Duodenal mucosa (tissue), 2 donors: ENCODE data around the gene FCRLA.
"Not testable (repeated sequence)": the region's sequence is repeated elsewhere in the genome, so short reads cannot be mapped to it uniquely, and the experiment has no call there.

Experiments
- H3K27ac ChIP-seq: one replicate; pipeline ENCODE4 v1.7.0; 2013; ENCODE audit warnings: low read depth, low read length
- H3K27me3 ChIP-seq, 2 donors: one replicate each; pipeline ENCODE4 v1.7.0; 2013; ENCODE audit warnings: low read length in 2 of 2, control low read depth in 1 of 2; ENCODE audit not compliant: insufficient read depth in 2 of 2, control insufficient read depth in 1 of 2
- H3K36me3 ChIP-seq, 2 donors: one replicate each; pipeline ENCODE4 v1.7.0; 2013; ENCODE audit warnings: low read length in 2 of 2, control low read depth in 1 of 2; ENCODE audit not compliant: insufficient read depth in 2 of 2, control insufficient read depth in 1 of 2
- H3K4me1 ChIP-seq, 2 donors: one replicate each; pipeline ENCODE4 v1.7.0; 2013; ENCODE audit warnings: low read length in 2 of 2, control low read depth in 1 of 2; ENCODE audit not compliant: insufficient read depth in 2 of 2, control insufficient read depth in 1 of 2
- H3K4me3 ChIP-seq, 2 donors: one replicate each; pipeline ENCODE4 v1.7.0; 2013; ENCODE audit warnings: low read length in 2 of 2, low read depth in 1 of 2
- H3K9ac ChIP-seq, 2 donors: one replicate each; pipeline ENCODE4 v1.7.0; 2013; ENCODE audit warnings: low read length in 2 of 2, low read depth in 1 of 2
- H3K9me3 ChIP-seq, 2 donors: one replicate each; pipeline ENCODE4 v1.7.0; 2013; ENCODE audit warnings: low read length in 2 of 2, control low read depth in 1 of 2; ENCODE audit not compliant: control insufficient read depth in 1 of 2

The FCRLA gene, protein sequence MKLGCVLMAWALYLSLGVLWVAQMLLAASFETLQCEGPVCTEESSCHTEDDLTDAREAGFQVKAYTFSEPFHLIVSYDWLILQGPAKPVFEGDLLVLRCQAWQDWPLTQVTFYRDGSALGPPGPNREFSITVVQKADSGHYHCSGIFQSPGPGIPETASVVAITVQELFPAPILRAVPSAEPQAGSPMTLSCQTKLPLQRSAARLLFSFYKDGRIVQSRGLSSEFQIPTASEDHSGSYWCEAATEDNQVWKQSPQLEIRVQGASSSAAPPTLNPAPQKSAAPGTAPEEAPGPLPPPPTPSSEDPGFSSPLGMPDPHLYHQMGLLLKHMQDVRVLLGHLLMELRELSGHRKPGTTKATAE

DNA sequence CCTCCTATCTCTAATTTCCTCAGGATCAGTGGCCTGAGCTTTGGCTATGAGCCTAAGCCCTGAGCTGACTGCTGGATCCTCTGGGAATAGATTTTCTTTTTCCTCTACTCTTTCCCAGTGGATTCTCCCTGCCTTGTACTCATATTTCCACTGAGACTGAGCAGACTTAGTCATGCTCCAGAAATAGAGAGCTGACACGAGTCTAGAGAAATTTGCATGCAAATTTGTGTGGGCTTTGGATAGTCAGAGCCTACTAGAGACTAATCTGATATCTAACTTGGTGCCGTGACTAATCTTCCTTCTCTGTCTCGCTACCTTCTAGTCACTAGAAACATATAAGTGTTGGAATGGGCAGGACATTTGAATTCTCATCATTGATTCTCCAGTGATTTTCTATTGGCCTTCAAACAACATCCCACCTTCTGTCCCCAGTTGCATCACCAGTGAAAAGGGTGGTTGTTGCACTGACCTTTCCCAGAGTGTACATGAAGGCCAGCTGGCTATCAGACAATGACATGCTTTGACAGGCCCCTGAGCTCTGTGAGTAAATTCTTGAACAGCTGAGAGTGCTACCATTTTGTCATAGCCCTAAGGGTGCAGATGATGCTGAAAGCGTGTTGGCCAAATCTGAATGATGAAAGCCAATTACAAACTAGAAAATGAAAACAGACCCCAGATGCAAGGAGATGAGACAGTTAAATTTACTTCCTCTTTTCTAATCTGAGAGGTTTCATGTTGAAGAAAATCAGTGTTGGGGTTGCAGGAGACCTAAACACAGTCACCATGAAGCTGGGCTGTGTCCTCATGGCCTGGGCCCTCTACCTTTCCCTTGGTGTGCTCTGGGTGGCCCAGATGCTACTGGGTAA, at the start of gene FCRLA:
Gene FCRLA, plus strand, starts transcription at position 748 of the 866 bp plus-strand sequence. Its CDS starts 36 bp downstream, at position 784.
- Histone ChIP-seq H3K36me3 (no peaks in the 10 kb centered on the region), H3K4me1 (no peaks in the 10 kb centered on the region), H3K9ac (no peak within 1 kb of the TSS), H3K9me3 (no peaks in the 10 kb centered on the region), H3K27me3 (peaks cover 0 to 3% of the 10 kb centered on the region in 2 donors), H3K27ac (no peak within 1 kb of the TSS), H3K4me3 (no peak within 1 kb of the TSS)

DNA sequence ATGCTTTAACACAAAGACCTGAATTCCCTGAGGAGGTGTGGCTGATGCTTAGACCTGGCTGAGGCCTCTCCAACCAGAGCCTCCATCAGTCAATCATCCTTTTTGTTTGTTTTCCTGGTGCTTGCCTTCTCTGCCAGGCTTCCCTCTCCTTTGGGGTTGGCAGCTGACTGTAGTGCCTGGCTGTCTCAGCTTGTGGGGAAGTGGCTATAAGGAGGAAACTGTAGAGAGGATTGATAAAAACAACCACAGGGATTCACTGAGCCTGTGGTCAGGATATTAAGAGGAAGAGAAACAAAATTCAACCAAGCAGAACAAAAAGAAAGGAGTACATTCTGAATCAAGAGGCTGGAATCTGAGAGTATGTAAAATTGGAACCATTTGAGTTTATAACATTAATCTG, 48.5 kb upstream of the FCRLA start:
- not testable (repeated sequence) for H3K27me3 ChIP-seq, H3K4me1 ChIP-seq, H3K9me3 ChIP-seq, H3K4me3 ChIP-seq, H3K27ac ChIP-seq, H3K36me3 ChIP-seq, H3K9ac ChIP-seq

DNA sequence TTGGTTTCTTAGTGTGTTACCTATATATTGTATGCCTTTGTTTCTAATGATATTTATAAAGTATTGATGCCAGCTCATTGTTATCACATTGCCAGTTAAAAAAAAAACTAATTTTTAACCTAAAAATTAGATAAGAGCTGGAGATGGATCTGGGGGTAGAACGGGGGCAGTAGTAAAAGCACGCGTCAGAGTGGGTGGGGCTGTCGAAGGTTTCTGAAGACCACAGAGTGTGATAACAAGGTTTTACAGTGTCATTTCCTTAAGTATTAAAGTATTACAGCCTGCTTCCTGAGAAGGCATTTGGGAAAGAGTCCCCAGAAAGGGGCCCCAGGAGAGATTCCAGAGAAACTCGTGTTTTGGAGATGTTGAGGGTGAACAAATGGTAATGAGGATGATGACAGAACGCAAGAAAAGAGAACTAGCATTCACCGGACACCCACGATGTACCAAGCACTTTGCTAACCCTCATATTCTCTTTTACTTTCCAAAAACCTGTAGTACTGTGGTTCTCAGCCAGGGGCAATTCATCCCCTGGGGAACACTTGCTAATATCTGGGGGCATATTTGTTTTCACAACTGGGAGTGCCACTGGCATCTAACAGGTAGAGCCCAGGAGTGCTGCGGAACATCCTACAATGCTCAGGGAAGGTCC, 45.2 kb upstream of the FCRLA start:
- not testable (repeated sequence) for H3K27ac ChIP-seq, H3K36me3 ChIP-seq, H3K4me1 ChIP-seq, H3K9me3 ChIP-seq, H3K27me3 ChIP-seq, H3K9ac ChIP-seq, H3K4me3 ChIP-seq

DNA sequence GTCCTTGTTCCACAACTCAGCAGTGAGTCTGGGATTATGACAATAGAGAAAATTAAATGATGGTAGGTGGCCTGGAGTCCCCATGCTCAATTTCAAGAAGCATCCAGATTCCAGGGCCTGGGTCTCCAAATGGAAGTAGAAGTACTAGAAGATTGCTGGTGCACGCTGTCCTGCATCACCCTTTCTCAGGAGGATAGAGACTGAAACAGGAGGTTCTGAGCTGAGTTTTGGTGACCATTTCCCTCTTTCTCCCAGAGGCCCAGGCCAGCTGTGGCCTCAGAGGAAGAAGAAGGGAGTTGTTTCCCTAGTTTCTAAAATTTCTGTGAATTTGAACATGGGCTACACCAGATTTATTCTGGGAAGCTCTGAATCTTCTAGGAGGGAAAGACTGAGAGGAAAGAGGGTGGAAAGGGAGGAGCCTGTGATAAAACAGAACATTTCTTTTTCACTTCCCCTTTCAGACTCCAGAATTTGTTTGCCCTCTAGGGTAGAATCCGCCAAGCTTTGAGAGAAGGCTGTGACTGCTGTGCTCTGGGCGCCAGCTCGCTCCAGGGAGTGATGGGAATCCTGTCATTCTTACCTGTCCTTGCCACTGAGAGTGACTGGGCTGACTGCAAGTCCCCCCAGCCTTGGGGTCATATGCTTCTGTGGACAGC, 44.2 kb upstream of the FCRLA start, which contains the start of gene FCGR2B:
Gene FCGR2B, plus strand, starts transcription at position 460 of the 656 bp plus-strand sequence. Its CDS starts 99 bp downstream, at position 559.
- H3K4me1 ChIP-seq, H3K9ac ChIP-seq, H3K9me3 ChIP-seq, H3K36me3 ChIP-seq, H3K27me3 ChIP-seq, H3K4me3 ChIP-seq, H3K27ac ChIP-seq: not testable (repeated sequence)

DNA sequence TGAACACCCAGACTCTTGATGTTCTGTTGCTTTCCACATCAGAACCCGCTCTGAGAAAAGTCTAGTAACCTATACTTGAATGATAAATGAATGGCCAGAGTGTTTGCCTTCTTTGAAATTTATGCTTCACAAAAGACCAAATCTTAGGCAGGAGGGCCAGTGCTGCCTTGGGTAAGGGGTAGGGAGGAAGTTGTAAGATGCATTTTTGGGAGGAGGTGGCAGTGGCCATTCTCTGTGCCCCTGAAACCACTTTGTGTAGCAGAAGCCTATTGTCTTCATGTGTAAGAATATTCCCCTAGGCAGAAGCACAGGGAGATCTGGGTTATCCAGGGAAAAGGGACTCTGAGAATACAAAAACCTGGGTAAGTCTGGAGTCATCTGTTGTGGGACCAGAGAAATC, 43.5 kb upstream of the FCRLA start:
- not testable (repeated sequence) for H3K27me3 ChIP-seq, H3K9me3 ChIP-seq, H3K27ac ChIP-seq, H3K4me1 ChIP-seq, H3K9ac ChIP-seq, H3K36me3 ChIP-seq, H3K4me3 ChIP-seq

DNA sequence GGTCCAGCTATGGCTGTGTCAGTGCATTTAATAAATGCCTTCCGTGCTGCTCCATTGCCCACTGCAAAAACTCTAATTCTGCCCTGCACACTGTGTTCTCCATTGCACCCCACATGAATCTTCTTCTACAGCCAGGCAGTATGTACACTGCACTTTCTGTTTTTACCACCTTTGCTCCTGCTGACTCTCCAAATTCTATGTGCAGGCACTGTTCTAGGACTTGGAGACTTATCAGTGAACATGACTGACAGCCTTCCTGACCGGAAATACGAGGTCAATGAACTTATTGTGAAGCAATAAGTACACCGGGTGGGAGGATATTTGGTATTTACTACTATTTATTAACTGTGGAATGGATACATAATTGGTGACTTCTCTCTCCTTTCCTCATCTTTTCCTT, 42.3 kb upstream of the FCRLA start:
- H3K36me3 ChIP-seq, H3K27me3 ChIP-seq, H3K4me3 ChIP-seq, H3K4me1 ChIP-seq, H3K9me3 ChIP-seq, H3K9ac ChIP-seq, H3K27ac ChIP-seq: not testable (repeated sequence)

DNA sequence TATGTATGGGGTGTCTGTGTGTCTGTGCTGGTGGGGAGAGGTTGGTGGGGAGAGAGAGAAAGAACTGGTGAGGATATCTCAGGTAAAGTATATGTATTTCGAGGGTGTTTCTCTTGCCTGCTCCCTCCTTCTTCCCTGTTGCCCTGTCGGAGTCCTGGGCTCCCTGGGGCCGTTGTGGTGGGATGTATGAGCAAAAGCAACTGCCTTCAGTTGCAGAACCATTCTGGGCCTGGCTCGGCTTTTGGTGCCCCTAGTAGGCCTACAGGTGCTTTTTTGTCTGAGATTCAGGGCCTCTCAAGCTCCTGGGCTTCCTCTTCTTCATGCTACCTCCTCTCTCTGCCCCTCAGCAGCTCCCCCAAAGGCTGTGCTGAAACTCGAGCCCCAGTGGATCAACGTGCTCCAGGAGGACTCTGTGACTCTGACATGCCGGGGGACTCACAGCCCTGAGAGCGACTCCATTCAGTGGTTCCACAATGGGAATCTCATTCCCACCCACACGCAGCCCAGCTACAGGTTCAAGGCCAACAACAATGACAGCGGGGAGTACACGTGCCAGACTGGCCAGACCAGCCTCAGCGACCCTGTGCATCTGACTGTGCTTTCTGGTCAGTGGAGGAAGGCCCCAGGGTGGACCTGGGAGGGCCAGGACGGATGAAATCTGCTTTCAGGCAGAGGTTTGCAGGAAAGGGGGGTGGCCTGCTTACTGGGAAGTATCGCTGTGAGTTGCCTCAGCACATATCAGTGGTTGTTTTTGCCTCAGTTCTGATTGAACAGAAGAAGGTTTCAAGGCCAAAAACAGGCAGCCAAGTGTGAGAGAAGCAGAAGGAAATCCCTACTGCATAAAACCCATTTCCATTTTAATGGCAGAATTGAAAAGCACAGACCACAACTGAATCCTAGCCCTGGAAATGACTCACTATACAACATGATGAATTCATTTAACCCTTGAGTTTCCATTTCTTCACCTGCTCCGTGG, 35.7 kb upstream of the FCRLA start:
- H3K9ac ChIP-seq, H3K27me3 ChIP-seq, H3K27ac ChIP-seq, H3K9me3 ChIP-seq, H3K4me1 ChIP-seq, H3K4me3 ChIP-seq, H3K36me3 ChIP-seq: not testable (repeated sequence)

DNA sequence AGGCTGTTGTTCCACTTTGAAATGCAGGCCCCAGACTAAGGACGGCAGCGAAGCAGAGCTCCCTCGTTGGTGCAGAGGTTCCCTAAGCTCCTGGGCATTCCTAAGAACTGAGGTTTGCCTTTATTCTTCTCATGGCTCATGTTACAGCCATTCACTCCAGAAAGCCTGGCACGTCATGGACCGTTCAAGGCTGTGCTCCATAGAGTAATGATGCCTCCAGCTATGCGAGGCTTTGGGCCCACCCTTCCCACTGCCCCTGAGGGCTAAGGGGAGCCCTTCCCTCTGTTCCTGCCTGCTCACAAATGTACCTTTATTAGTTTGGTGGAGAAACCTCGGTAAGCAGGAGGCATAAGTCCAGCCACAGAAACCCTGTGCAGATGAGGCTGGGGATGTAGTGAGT, 33.6 kb upstream of the FCRLA start:
- H3K9me3 ChIP-seq, H3K4me3 ChIP-seq, H3K9ac ChIP-seq, H3K36me3 ChIP-seq, H3K4me1 ChIP-seq, H3K27me3 ChIP-seq, H3K27ac ChIP-seq: not testable (repeated sequence)

DNA sequence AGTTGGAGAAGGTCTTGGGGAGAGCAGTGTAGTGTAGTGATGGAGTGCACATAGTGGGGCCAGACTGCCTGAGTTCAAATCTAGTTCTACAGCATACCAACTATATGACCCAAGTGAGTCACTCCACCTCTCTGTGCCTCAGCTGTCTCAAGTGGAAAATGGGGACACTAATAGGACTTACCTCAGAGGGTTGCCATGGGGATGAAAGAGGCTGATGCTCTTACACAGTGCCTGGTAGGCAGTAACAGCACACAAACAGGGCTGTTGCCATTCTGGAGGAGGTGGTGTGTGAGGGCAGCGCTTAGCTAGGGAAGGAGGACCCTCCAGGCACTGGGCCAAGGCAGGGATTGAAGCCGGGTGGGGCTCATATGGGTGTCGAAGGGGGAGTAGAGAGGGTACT, 32.6 kb upstream of the FCRLA start:
- not testable (repeated sequence) for H3K4me3 ChIP-seq, H3K9me3 ChIP-seq, H3K36me3 ChIP-seq, H3K9ac ChIP-seq, H3K4me1 ChIP-seq, H3K27me3 ChIP-seq, H3K27ac ChIP-seq
